ENCODE results near the gene HELZ. TPM values are rescaled to one million over a fixed set of nuclear protein-coding genes. Genes with fewer than 3 reads are reported as not detected.

The HELZ gene
- total and polyA plus RNA-seq, 2 donors (not counting 1 experiment from before 2014, with no cell fraction given) = 18.9 to 28.1 TPM

DNA sequence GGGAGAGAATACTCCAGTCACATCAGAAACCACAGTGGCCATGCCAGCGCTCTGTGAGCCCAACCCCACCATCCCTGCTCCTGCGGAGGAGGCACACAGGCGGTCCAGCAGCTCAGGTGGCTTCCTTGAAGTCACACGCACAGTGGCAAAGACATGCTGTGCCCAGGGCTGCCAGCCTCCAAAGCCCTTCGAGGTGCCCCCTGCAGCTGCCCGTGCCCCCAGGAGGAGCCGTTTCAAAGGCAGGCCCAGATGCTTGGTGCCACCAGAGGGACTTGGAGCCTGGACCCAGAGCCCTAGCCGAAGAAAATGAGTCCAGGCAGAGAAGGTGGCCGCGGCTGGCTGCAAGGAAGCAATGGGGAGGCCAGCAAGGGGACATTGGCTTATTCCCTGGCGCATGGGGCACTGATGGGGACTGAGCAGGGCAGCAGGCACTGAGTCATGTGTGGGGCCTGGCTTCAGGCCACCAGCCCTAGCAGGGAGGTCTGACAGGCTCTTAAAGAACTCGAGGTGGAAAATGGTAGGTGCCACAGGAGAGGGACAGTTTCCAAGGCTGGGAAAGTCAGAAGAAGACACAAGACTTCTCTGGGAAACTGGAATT is 217.9 kb downstream of the HELZ start:
- H4K20me1 ChIP-seq (ENCODE audit: control insufficient read depth, extremely low read depth, insufficient read depth, low read length) = no peaks in the 10 kb centered on the region
- no peaks in the 10 kb centered on the region for H3K4me1 ChIP-seq (ENCODE audit: control insufficient read depth, extremely low read depth, insufficient read depth, low read length)
- TF ChIP-seq, protein P1, sequence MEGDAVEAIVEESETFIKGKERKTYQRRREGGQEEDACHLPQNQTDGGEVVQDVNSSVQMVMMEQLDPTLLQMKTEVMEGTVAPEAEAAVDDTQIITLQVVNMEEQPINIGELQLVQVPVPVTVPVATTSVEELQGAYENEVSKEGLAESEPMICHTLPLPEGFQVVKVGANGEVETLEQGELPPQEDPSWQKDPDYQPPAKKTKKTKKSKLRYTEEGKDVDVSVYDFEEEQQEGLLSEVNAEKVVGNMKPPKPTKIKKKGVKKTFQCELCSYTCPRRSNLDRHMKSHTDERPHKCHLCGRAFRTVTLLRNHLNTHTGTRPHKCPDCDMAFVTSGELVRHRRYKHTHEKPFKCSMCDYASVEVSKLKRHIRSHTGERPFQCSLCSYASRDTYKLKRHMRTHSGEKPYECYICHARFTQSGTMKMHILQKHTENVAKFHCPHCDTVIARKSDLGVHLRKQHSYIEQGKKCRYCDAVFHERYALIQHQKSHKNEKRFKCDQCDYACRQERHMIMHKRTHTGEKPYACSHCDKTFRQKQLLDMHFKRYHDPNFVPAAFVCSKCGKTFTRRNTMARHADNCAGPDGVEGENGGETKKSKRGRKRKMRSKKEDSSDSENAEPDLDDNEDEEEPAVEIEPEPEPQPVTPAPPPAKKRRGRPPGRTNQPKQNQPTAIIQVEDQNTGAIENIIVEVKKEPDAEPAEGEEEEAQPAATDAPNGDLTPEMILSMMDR (conservative IDR thresholded peaks at IDR 0.05 in 1 of 2, IDR thresholded peaks at IDR 0.05 in 1 of 2; ENCODE audit: low read depth in 1 of 2, low read length in 2 of 2) = no peak
- no peak for TF ChIP-seq EZH2 (IDR thresholded peaks at IDR 0.05; ENCODE audit: low read length, missing control alignments)
- no peaks in the 10 kb centered on the region for H3K79me2 ChIP-seq (ENCODE audit: control insufficient read depth, insufficient read depth, low read length)
- H3K36me3 ChIP-seq (ENCODE audit: control insufficient read depth, insufficient read depth, low read length) = no peaks in the 10 kb centered on the region
- no peak overlapping the region for H3K9ac ChIP-seq (ENCODE audit: insufficient read depth, low read length)
- no peak overlapping the region for H2AFZ ChIP-seq (ENCODE audit: low read length)
- peaks cover 2% of the 10 kb centered on the region for H3K27me3 ChIP-seq (ENCODE audit: control insufficient read depth, insufficient read depth, low read length)
- H3K9me3 ChIP-seq (ENCODE audit: control insufficient read depth, insufficient read depth, low read depth, low read length) = no peaks in the 10 kb centered on the region
- DNase-seq (ENCODE audit: low read depth in 2 of 2) = peak in 1 of 2 donors; percentile 20
- H3K27ac ChIP-seq (ENCODE audit: insufficient read depth, low read length) = no peak overlapping the region
- H3K4me2 ChIP-seq (ENCODE audit: extremely low read depth, insufficient read depth, low read length) = no peak overlapping the region
- no peak overlapping the region for H3K4me3 ChIP-seq (replicated peaks in 1 of 4; ENCODE audit: control extremely low read depth in 1 of 4, insufficient read depth in 1 of 4, low read depth in 3 of 4, low read length in 4 of 4)

DNA sequence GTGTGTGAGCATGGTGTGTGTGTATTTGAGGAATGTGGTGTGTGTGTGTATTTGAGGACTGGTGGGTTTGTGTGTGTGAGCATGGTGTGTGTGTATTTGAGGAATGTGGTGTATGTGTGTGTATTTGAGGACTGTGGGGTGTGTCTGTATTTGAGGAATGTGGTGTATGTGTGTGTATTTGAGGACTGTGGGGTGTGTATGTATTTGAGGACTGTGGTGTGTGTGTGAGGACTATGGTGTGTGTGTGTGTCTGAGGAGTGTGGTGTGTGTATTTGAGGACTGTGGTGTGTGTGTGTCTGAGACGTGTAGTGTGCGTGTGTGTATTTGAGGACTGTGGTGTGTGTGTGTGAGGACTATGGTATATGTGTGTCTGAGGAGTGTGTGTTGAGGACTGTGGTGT is 218.7 kb downstream of the HELZ start:
- peak in 1 of 2 donors; percentile 44 for DNase-seq (ENCODE audit: low read depth in 2 of 2)
- no peaks in the 10 kb centered on the region for H3K9me3 ChIP-seq (ENCODE audit: control insufficient read depth, insufficient read depth, low read depth, low read length)
- H3K27ac ChIP-seq (ENCODE audit: insufficient read depth, low read length) = no peak overlapping the region
- no peak overlapping the region for H3K4me3 ChIP-seq (replicated peaks in 1 of 4; ENCODE audit: control extremely low read depth in 1 of 4, insufficient read depth in 1 of 4, low read depth in 3 of 4, low read length in 4 of 4)
- H3K4me2 ChIP-seq (ENCODE audit: extremely low read depth, insufficient read depth, low read length) = no peak overlapping the region
- H3K36me3 ChIP-seq (ENCODE audit: control insufficient read depth, insufficient read depth, low read length) = no peaks in the 10 kb centered on the region
- no peak overlapping the region for H3K9ac ChIP-seq (ENCODE audit: insufficient read depth, low read length)
- H2AFZ ChIP-seq (ENCODE audit: low read length) = no peak overlapping the region
- no peaks in the 10 kb centered on the region for H3K4me1 ChIP-seq (ENCODE audit: control insufficient read depth, extremely low read depth, insufficient read depth, low read length)
- H3K79me2 ChIP-seq (ENCODE audit: control insufficient read depth, insufficient read depth, low read length) = no peaks in the 10 kb centered on the region
- TF ChIP-seq, protein P1 (conservative IDR thresholded peaks at IDR 0.05 in 1 of 2, IDR thresholded peaks at IDR 0.05 in 1 of 2; ENCODE audit: low read depth in 1 of 2, low read length in 2 of 2) = no peak
- TF ChIP-seq EZH2 (IDR thresholded peaks at IDR 0.05; ENCODE audit: low read length, missing control alignments) = no peak
- H3K27me3 ChIP-seq (ENCODE audit: control insufficient read depth, insufficient read depth, low read length) = peaks cover 2% of the 10 kb centered on the region
- no peaks in the 10 kb centered on the region for H4K20me1 ChIP-seq (ENCODE audit: control insufficient read depth, extremely low read depth, insufficient read depth, low read length)

DNA sequence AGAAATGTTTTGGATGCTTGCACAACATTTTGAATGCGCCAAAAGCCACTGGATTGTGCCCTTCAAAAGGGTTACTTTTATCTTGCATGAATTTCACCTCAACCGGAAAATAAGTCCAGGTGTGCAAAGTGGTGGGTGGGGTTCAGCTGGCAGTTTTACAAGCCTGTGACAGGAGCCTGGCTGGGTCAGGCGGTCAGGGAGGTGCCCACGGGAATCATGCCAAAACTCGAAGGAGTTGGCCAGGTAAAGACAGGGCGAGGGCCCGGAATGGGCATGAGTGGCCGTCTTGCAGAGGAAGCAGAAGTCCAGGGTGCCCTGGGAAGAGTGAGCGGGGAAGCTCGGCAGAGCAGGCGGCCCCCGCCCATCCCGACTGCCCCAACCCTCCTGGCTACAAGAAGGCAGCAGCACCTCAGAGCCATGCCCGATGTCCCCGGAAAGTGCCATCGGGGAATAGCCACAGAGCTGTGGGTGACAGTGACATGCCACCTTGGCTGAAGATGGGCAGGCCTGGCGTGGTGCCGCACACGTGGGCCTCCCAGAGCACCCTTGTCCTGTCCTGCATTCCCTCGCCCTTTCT is 219.7 kb downstream of the HELZ start:
- TF ChIP-seq, protein P1 (conservative IDR thresholded peaks at IDR 0.05 in 1 of 2, IDR thresholded peaks at IDR 0.05 in 1 of 2; ENCODE audit: low read depth in 1 of 2, low read length in 2 of 2) = no peak
- TF ChIP-seq EZH2 (IDR thresholded peaks at IDR 0.05; ENCODE audit: low read length, missing control alignments) = no peak
- H3K27ac ChIP-seq (ENCODE audit: insufficient read depth, low read length) = no peak overlapping the region
- H3K4me1 ChIP-seq (ENCODE audit: control insufficient read depth, extremely low read depth, insufficient read depth, low read length) = no peaks in the 10 kb centered on the region
- no peaks in the 10 kb centered on the region for H3K9me3 ChIP-seq (ENCODE audit: control insufficient read depth, insufficient read depth, low read depth, low read length)
- H3K36me3 ChIP-seq (ENCODE audit: control insufficient read depth, insufficient read depth, low read length) = no peaks in the 10 kb centered on the region
- H2AFZ ChIP-seq (ENCODE audit: low read length) = no peak overlapping the region
- H3K79me2 ChIP-seq (ENCODE audit: control insufficient read depth, insufficient read depth, low read length) = no peaks in the 10 kb centered on the region
- no peak for DNase-seq (ENCODE audit: low read depth in 2 of 2)
- H3K27me3 ChIP-seq (ENCODE audit: control insufficient read depth, insufficient read depth, low read length) = peaks cover 4% of the 10 kb centered on the region
- H3K9ac ChIP-seq (ENCODE audit: insufficient read depth, low read length) = no peak overlapping the region
- no peak overlapping the region for H3K4me2 ChIP-seq (ENCODE audit: extremely low read depth, insufficient read depth, low read length)
- H4K20me1 ChIP-seq (ENCODE audit: control insufficient read depth, extremely low read depth, insufficient read depth, low read length) = no peaks in the 10 kb centered on the region
- H3K4me3 ChIP-seq (replicated peaks in 1 of 4; ENCODE audit: control extremely low read depth in 1 of 4, insufficient read depth in 1 of 4, low read depth in 3 of 4, low read length in 4 of 4) = no peak overlapping the region

Data from fibroblast of lung (primary cell).